Measurements from ENCODE around the gene FOSL2. TPM values are rescaled to one million over a fixed set of nuclear protein-coding genes. Genes with fewer than 3 reads are reported as not detected.

The FOSL2 gene
- total RNA-seq, 1 donor from 2014 or later: 82.6 TPM

DNA sequence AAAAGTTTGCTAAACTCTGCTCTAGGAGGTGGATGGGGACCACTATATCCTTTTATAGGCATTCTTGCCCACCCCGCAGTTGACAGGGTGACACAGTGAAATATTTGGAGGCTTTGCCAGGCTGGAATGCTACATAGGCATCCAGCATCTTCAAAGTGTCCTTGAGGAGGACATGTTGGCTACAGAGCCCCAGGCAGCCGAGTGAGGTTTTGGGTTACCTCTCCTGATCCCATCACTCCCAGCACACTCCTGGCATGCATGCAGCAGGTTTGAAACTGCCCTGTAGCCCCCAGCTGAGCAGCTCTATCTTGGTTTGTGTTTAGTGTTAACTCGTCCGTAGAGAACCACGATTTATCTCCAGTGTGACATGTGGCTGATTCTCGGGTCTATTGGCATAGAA, 7.3 kb downstream of the FOSL2 start:
- Mint-ChIP-seq H3K27ac (ENCODE audit: unreplicated experiment) (no peak overlapping the region), H3K9me3 (ENCODE audit: unreplicated experiment) (no peaks in the 10 kb centered on the region), H3K27me3 (ENCODE audit: unreplicated experiment) (no peaks in the 10 kb centered on the region), H3K4me3 (ENCODE audit: unreplicated experiment) (no peak overlapping the region), H3K4me1 (ENCODE audit: unreplicated experiment) (peaks cover 64% of the 10 kb centered on the region), H3K36me3 (ENCODE audit: unreplicated experiment) (peaks cover 23% of the 10 kb centered on the region)
- TF ChIP-seq, protein P1, sequence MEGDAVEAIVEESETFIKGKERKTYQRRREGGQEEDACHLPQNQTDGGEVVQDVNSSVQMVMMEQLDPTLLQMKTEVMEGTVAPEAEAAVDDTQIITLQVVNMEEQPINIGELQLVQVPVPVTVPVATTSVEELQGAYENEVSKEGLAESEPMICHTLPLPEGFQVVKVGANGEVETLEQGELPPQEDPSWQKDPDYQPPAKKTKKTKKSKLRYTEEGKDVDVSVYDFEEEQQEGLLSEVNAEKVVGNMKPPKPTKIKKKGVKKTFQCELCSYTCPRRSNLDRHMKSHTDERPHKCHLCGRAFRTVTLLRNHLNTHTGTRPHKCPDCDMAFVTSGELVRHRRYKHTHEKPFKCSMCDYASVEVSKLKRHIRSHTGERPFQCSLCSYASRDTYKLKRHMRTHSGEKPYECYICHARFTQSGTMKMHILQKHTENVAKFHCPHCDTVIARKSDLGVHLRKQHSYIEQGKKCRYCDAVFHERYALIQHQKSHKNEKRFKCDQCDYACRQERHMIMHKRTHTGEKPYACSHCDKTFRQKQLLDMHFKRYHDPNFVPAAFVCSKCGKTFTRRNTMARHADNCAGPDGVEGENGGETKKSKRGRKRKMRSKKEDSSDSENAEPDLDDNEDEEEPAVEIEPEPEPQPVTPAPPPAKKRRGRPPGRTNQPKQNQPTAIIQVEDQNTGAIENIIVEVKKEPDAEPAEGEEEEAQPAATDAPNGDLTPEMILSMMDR (IDR thresholded peaks at IDR 0.05): no peak
- no peak for DNase-seq (ENCODE audit: extremely low spot score, unreplicated experiment)

DNA sequence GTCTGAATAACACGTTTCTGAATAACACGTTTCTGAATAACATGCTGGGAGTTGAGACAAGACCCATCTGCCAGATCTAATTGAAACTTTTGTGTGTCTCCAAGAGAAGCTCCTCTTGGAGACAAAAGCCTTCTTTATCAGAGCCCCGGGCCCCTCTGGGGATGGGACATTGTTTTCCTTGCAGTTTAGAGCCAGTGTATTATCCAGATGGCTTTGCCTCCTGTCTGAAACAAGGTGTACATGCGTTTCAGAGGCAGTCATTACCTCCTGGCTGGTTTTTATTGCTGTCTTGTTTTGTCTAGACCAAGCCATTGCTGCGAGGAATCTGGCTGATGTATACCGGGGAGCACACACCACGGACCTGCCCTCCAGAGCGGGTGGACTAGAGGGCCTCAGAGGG, 7.8 kb downstream of the FOSL2 start:
- Mint-ChIP-seq H3K4me3 (ENCODE audit: unreplicated experiment) (no peak overlapping the region), H3K36me3 (ENCODE audit: unreplicated experiment) (peaks cover 25% of the 10 kb centered on the region), H3K4me1 (ENCODE audit: unreplicated experiment) (peaks cover 64% of the 10 kb centered on the region), H3K27me3 (ENCODE audit: unreplicated experiment) (no peaks in the 10 kb centered on the region), H3K9me3 (ENCODE audit: unreplicated experiment) (no peaks in the 10 kb centered on the region), H3K27ac (ENCODE audit: unreplicated experiment) (peak overlapping the region; percentile 40)
- TF ChIP-seq, protein P1 (IDR thresholded peaks at IDR 0.05): no peak
- no peak for DNase-seq (ENCODE audit: extremely low spot score, unreplicated experiment)

DNA sequence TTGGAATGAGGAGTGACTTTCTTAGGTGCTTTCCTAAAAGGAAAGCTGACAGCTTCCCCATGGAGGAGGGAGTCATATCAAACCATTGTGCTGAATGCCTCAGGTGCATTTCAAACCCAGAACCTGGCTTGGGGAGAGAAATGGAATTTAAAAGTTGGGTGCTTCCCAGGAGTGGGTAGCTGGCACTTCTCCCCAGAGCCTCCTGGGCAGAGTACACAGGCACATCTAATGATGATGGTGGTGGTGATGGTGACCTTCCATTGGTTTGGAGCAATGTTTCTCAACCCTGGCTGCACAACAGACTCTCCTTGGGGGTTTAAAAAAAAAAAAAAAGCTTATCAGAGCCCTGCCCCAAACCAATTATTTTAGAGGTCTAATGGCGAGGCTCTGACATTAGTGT, 8.3 kb downstream of the FOSL2 start:
- Mint-ChIP-seq H3K4me3 (ENCODE audit: unreplicated experiment) (no peak overlapping the region), H3K36me3 (ENCODE audit: unreplicated experiment) (peaks cover 26% of the 10 kb centered on the region), H3K4me1 (ENCODE audit: unreplicated experiment) (peaks cover 64% of the 10 kb centered on the region), H3K27me3 (ENCODE audit: unreplicated experiment) (no peaks in the 10 kb centered on the region), H3K9me3 (ENCODE audit: unreplicated experiment) (no peaks in the 10 kb centered on the region), H3K27ac (ENCODE audit: unreplicated experiment) (no peak overlapping the region)
- TF ChIP-seq, protein P1 (IDR thresholded peaks at IDR 0.05): no peak
- no peak for DNase-seq (ENCODE audit: extremely low spot score, unreplicated experiment)

DNA sequence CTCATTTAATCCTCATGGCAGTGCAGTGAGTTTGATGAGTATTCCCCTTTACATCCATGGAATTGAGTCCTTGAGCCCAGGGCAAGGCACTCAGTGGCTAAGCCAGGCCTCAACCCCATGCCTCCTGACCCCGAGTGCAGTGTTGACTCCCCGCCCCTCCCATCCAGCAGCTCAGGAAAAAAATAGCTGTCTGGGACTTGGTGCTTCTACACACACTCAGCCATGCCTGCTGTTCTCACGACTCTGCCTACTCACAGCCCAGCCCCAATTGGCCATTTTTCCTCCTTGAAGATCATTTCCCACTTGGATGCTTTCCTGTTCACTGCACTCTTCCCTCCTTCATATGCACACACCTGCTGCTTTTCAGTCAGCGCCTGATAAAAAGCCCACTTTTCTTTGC, 8.8 kb downstream of the FOSL2 start:
- peaks cover 29% of the 10 kb centered on the region for H3K36me3 Mint-ChIP-seq (ENCODE audit: unreplicated experiment)
- TF ChIP-seq, protein P1 (IDR thresholded peaks at IDR 0.05): no peak
- peaks cover 68% of the 10 kb centered on the region for H3K4me1 Mint-ChIP-seq (ENCODE audit: unreplicated experiment)
- no peaks in the 10 kb centered on the region for H3K27me3 Mint-ChIP-seq (ENCODE audit: unreplicated experiment)
- no peaks in the 10 kb centered on the region for H3K9me3 Mint-ChIP-seq (ENCODE audit: unreplicated experiment)
- no peak for DNase-seq (ENCODE audit: extremely low spot score, unreplicated experiment)
- peak overlapping the region; percentile 36 for H3K27ac Mint-ChIP-seq (ENCODE audit: unreplicated experiment)
- peak overlapping the region; percentile 33 for H3K4me3 Mint-ChIP-seq (ENCODE audit: unreplicated experiment)

DNA sequence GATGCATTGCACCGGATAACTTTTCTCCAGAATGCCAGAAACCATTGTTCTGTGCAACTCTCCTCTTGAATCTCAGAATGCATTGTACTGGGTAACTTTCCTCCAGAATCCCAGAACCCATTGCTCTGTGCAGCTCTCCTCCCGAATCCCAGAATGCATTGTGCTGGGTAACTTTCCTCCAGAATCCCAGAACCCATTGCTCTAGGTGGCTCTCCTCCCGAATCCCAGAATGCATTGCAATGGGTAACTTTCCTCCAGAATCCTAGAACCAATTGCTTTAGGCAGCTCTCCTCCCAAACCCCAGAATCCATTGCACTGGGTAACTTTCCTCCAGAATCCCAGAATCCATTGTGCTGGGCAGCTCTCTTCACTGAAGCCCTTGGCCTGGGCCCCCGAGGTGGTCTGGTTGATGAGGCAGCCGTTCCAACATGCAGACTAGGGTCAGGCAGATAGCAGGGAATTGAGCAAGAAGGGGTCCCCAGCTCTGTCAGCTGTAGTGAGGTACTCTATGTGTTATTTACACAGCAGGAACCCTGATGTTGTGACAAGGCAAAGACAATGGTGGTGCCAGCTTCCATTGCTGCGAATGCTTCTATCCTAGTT, 9.4 kb downstream of the FOSL2 start:
- H3K4me1 Mint-ChIP-seq (ENCODE audit: unreplicated experiment): peaks cover 73% of the 10 kb centered on the region
- TF ChIP-seq, protein P1 (IDR thresholded peaks at IDR 0.05): no peak
- DNase-seq (ENCODE audit: extremely low spot score, unreplicated experiment): no peak

More for the DNA sequence above, 9.4 kb downstream of the FOSL2 start:
- no peaks in the 10 kb centered on the region for H3K9me3 Mint-ChIP-seq (ENCODE audit: unreplicated experiment)
- H3K36me3 Mint-ChIP-seq (ENCODE audit: unreplicated experiment): peaks cover 31% of the 10 kb centered on the region
- no peaks in the 10 kb centered on the region for H3K27me3 Mint-ChIP-seq (ENCODE audit: unreplicated experiment)
- no peak overlapping the region for H3K4me3 Mint-ChIP-seq (ENCODE audit: unreplicated experiment)
- H3K27ac Mint-ChIP-seq (ENCODE audit: unreplicated experiment): peak overlapping the region; percentile 36

All from osteocyte (in vitro differentiated cells).